Muscle layer of colon (tissue), 2 donors: ENCODE measurements around the gene CMTM4.
"Not testable (repeated sequence)": the region's sequence is repeated elsewhere in the genome, so short reads cannot be mapped to it uniquely, and the experiment has no call there.

Experiments
- H3K27ac ChIP-seq: one replicate; pipeline ENCODE4 v1.7.0; 2013; ENCODE audit warnings: low read depth, mild to moderate bottlenecking, low read length, moderate library complexity
- H3K27me3 ChIP-seq, 2 donors: one replicate each; pipeline ENCODE4 v1.7.0; 2013; ENCODE audit warnings: low read length in 2 of 2, mild to moderate bottlenecking in 2 of 2; ENCODE audit not compliant: insufficient read depth in 2 of 2, control insufficient read depth in 1 of 2
- H3K36me3 ChIP-seq: one replicate; pipeline ENCODE4 v1.7.0; 2013; ENCODE audit warnings: mild to moderate bottlenecking, low read length; ENCODE audit not compliant: insufficient read depth
- H3K4me1 ChIP-seq: one replicate; pipeline ENCODE4 v1.7.0; 2013; ENCODE audit warnings: mild to moderate bottlenecking, low read length; ENCODE audit not compliant: insufficient read depth
- H3K4me3 ChIP-seq, 2 donors: one replicate each; pipeline ENCODE4 v1.7.0; 2013; ENCODE audit warnings: low read length in 2 of 2, low read depth in 1 of 2, mild to moderate bottlenecking in 1 of 2, moderate library complexity in 1 of 2
- H3K9ac ChIP-seq: one replicate; pipeline ENCODE4 v1.7.0; 2013; ENCODE audit warnings: low read length
- H3K9me3 ChIP-seq: one replicate; pipeline ENCODE4 v1.7.0; 2013; ENCODE audit warnings: mild to moderate bottlenecking, low read length
- donor health status: abdominal sarcoma.
- donor health status: Adenocarcinoma of cecum.

Gene CMTM4

DNA sequence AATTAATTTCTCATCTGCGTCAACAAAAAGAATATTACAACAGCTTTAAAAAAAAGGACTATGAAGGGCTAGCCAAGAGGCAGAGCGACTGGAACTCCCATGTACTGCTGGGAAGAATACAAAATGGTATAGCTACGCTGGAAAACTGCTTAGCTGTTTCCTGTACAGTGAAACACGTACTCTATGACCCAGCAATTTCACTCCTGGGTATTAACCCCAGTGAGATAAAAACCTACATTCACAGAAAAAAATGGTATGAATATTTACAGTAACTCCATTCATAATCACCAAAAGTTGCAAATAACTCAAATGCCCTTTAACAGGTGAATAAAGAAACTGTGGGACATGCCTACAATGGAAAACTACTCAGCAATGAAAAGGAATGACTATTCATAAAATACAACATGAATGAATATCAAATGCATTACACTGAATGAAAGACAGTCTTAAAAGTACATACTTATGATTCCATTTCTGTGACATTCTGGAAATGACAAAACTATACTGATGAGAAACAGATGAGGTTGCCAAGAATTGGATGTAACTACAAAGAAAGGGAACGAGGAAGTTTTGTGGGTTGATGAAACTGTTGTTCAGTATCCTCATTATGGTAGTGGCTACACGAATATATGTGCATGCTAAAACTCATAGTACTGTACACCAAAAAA lies 27.6 kb downstream of the CMTM4 start:
- no peak overlapping the region for H3K27ac ChIP-seq
- no peak overlapping the region for H3K4me3 ChIP-seq
- H3K4me1 ChIP-seq, result no peaks in the 10 kb centered on the region
- H3K9me3 ChIP-seq, result no peaks in the 10 kb centered on the region
- no peaks in the 10 kb centered on the region for H3K36me3 ChIP-seq
- H3K9ac ChIP-seq, result no peak overlapping the region
- H3K27me3 ChIP-seq, result no peaks in the 10 kb centered on the region

DNA sequence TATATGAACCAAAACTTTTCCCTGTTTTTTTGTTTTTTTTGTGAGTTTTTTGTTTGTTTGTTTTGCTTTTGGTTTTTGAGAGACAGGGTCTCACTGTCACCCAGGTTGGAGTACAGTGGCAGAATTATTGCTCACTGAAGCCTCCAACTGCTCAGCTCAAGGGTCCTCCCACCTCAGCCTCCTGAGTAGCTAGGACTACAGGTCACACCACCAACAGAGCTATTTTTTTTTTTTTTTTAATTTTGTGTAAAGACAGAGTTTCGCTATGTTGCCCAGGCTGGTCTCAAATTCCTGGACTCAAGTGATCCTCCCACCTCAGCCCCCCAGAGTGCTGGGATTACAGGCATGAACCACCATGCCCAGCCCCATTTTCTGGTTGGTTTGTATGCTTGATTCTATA lies 28.6 kb downstream of the CMTM4 start:
- Histone ChIP-seq H3K4me3 (no peak overlapping the region), H3K9ac (no peak overlapping the region), H3K4me1 (no peaks in the 10 kb centered on the region), H3K27me3 (no peaks in the 10 kb centered on the region), H3K36me3 (no peaks in the 10 kb centered on the region), H3K9me3 (no peaks in the 10 kb centered on the region), H3K27ac (no peak overlapping the region)

DNA sequence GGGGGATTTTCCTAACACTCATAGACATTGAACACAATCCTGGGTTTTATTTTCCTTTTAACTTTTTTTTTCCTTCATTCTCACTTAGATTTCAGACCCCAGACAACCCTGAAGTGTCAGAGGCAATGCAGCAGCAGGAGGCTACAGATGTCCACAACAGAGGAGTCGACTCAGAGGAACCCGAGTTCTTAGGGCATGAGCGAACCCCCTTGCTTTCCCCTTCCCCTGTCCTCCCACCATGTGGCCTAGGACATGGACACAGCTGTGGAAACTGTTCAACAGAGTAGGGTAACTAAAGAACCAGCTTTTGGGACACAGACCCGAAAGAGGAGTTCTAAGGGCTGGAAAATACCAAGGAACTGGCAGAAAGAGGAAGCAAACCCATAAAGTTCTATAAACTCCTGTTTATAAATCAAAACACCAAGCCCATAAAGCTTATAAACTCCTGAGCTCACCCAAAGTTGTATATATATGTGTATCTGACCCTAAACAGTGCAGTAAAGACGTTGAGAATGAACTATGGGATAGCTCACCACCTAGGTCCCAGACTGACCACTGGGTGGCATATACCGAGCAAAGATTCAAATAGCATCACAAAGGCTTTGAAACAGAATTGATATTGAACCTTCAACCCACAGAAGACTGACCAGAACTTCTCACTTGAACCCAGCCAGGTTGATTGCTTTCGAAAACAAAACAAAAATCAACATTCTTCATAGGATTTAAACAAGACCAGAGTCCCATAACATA lies 33.9 kb downstream of the CMTM4 start:
- Histone ChIP-seq H3K27me3 (no peaks in the 10 kb centered on the region), H3K4me3 (no peak overlapping the region), H3K36me3 (no peaks in the 10 kb centered on the region), H3K9me3 (no peaks in the 10 kb centered on the region), H3K9ac (no peak overlapping the region), H3K27ac (peak overlapping the region; percentile 35), H3K4me1 (peaks cover 24% of the 10 kb centered on the region)

DNA sequence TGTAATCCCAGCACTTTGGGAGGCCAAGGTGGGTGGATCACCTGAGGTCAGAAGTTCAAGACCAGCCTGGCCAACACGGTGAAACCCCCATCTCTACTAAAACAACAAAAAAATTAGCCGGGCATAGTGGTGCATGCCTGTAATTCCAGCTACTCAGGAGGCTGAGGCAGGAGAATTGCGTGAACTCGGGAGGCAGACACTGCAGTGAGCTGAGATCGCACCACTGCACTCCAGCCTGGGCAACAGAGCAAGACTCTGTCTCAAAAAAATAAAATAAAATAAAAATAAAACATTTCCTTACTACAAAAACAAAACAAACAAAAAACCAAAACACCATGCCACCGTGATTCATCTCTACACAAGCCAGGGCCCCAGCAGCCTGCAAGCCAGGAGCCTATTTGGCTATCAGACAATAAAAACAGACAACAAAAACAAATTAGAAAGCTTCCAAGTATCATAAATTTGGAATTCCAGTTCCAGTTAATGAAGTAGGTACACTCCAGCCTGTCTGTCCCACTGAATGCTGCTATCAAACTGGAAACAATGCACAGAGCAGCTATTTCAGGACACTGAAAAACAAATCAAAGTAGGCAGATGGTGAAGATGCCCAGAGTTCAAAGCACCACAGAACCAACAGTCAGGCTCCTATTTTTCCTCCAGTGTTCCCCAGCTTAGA lies 34.7 kb downstream of the CMTM4 start:
- H3K9ac ChIP-seq, result not testable (repeated sequence)
- H3K27ac ChIP-seq, result peak overlapping the region; percentile 35

DNA sequence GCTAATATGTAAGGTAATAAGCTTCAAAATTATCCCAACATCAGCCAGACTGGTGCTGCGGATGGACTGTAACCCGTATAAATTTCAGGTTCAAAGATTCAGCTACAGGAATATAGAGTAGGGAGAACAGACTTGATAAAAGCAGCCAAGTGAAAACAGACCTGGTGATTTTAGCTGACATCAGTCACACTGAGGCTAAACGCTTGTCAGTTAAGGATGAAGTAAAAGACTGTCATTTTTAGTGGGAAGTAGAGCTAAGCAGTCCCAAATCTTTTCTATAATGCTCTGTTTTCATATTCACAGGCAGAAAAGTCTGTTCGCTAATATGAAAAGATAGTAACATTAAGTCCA lies 35.4 kb downstream of the CMTM4 start:
- Histone ChIP-seq H3K27me3 (no peaks in the 10 kb centered on the region), H3K27ac (peak overlapping the region; percentile 62), H3K4me3 (no peak overlapping the region), H3K9ac (no peak overlapping the region), H3K36me3 (no peaks in the 10 kb centered on the region), H3K9me3 (no peaks in the 10 kb centered on the region), H3K4me1 (peaks cover 24% of the 10 kb centered on the region)

More for the DNA sequence above, 34.7 kb downstream of the CMTM4 start:
- not testable (repeated sequence) for H3K4me3 ChIP-seq, H3K27me3 ChIP-seq, H3K9me3 ChIP-seq, H3K36me3 ChIP-seq
- peaks cover 24% of the 10 kb centered on the region for H3K4me1 ChIP-seq

DNA sequence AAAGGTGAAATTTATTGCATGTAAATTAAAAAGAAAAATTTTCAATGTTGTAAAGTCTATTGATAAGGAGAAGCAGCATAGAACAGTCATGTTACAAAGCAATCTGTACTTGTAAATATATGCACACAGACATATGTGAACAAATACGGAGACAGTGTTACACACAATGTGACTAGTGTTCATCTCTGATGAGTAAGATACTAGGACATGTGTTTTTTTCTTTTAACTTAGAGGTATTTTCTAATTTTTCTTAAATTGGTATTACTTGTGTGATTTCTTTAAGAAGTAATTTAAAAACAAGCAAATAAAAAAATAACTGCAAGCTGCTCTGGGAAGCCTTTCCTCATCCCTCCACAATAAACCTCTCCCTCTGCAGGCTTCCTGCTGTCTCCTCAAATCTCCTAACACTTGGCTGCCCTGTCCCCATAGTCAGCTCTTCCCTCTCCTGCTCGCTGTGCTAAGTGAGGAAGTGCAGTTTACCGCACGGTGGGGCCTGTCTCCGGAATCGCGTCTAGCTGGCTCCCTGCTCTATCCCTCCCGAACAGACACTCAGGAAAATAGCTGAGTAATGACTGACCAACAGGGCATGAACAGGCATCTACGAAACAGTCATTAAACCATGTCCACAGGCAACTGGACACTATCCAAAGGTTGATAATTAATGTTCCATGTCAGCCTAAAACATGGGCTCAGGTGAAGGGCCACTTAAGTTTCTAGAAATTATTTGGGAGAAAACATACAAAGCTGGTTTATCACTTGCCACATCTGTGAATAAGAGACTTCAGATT lies 35.9 kb downstream of the CMTM4 start:
- H3K9ac ChIP-seq, result no peak overlapping the region
- H3K27ac ChIP-seq, result peak overlapping the region; percentile 62
- H3K4me1 ChIP-seq, result peaks cover 24% of the 10 kb centered on the region
- no peak overlapping the region for H3K4me3 ChIP-seq
- no peaks in the 10 kb centered on the region for H3K36me3 ChIP-seq
- no peaks in the 10 kb centered on the region for H3K27me3 ChIP-seq
- no peaks in the 10 kb centered on the region for H3K9me3 ChIP-seq

DNA sequence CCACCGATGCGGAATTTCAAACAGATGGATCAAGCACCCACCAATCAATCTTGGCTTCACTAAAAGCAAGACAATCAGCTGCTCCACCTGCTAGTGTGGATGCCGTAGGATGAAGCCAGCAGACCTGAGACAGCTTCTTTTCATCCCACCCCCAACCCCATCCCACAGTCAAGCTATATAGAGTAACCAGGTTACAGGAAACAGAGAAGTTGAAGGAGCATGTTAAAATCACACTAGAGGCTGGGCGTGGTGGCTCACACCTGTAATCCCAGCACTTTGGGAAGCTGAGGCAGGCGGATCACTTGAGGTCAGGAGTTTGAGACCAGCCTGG lies 37.7 kb downstream of the CMTM4 start:
- Histone ChIP-seq H3K27ac (no peak overlapping the region), H3K4me1 (peaks cover 24% of the 10 kb centered on the region), H3K4me3 (no peak overlapping the region)

DNA sequence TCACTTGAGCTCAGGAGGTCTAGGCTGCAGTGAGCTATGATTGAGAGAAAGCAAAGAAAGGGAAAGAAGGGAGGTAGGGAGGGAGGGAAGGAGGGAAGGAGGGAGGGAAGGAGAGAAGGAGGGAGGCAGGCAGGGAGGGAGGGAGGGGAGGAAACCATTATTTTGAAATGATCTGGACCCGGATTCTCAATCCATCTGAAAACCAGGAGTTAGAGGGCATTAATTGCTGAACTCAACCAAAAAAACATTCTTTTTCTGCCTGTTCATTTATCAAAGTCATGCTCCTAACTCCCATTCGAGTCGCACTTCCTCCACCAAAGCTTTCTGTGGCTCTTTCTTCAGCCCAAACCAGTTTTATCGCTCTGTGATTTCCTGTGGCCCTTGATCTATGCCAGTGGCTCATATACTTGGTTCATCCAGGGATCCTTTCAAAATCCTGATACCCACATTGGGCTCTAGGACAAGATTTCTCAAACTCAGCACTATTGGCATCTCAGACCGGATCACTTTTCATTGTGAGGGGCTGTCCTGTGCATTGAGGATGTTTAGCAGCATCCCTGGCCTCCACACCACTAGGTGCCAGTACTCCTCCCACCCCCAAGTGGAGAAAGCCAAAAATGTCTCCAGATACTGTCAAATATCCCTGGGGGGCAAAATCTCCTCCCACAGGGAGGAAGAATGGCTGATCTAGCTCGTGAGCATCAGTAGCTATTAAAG lies 38.2 kb downstream of the CMTM4 start:
- Histone ChIP-seq H3K27me3 (no peaks in the 10 kb centered on the region), H3K9ac (no peak overlapping the region), H3K27ac (no peak overlapping the region), H3K9me3 (no peaks in the 10 kb centered on the region), H3K4me3 (no peak overlapping the region), H3K36me3 (no peaks in the 10 kb centered on the region), H3K4me1 (peaks cover 24% of the 10 kb centered on the region)

More for the DNA sequence above, 37.7 kb downstream of the CMTM4 start:
- H3K27me3 ChIP-seq, result no peaks in the 10 kb centered on the region
- no peaks in the 10 kb centered on the region for H3K36me3 ChIP-seq
- no peaks in the 10 kb centered on the region for H3K9me3 ChIP-seq
- no peak overlapping the region for H3K9ac ChIP-seq

DNA sequence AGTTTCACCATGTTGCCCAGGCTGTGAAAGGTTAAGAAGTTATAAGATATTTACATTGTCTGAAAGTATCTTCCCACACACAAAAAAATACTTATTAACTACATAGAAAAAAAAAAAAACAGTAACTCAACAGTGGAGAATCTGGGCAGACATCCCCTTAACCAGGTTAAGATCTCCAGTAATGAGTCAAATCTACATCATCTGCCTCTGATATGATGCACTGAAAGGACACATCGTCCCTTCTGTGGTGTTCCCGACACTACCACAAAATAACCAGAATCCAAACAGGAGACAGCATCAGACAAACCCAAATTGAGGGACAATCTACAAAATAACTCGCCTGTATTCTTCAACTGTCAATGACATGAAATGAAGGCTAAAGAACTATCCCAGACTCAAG lies 40.0 kb downstream of the CMTM4 start:
- H3K4me3 ChIP-seq, result no peak overlapping the region
- H3K27ac ChIP-seq, result no peak overlapping the region
- no peaks in the 10 kb centered on the region for H3K27me3 ChIP-seq
- peaks cover 15% of the 10 kb centered on the region for H3K4me1 ChIP-seq
- H3K9me3 ChIP-seq, result no peaks in the 10 kb centered on the region
- H3K9ac ChIP-seq, result no peak overlapping the region
- H3K36me3 ChIP-seq, result no peaks in the 10 kb centered on the region

DNA sequence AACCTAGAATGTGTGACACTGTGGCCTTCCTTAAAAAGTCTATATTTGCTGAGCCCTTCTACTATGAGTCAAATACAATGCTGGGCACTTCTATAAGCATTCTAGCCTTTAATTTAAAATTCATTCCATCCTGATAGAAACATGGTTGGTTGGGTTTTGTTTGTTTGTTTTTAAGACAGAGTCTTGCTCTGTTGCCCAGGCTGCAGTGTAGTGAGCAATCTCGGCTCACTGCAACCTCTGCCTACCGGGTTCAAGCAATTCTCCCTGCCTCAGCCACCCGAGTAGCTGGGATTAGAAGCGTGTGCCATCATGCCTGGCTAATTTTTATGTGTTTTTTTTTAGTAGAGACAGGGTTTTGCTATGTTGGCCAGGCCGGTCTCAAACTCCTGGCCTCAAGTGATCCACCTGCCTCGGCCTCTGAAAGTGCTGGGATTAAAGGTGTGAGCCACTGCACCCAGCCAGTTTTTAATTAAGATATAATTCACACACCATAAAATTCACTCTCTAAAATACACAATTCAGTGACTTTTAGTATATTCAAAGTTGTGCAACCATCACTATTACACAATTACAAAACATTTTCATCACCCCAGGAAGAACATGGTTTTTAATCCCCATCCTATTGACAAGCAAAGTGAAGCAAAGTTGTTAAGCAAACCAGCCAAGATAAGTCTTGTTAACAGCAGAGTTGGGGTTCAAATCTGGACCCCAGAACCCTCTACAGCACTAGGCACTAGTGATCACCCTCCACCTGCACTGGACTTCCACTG lies 42.8 kb downstream of the CMTM4 start:
- Histone ChIP-seq H3K9ac (no peak overlapping the region), H3K27me3 (no peaks in the 10 kb centered on the region), H3K4me1 (peaks cover 4% of the 10 kb centered on the region), H3K4me3 (no peak overlapping the region), H3K36me3 (no peaks in the 10 kb centered on the region), H3K9me3 (no peaks in the 10 kb centered on the region), H3K27ac (no peak overlapping the region)
